HCT116 (cell line): Measurements from ENCODE around the gene APBB1IP. TPM values are rescaled to one million over a fixed set of nuclear protein-coding genes. Genes with fewer than 3 reads are reported as not detected.

ENCODE experiments used
- ATAC-seq: fragments of 200-7000 bp; cut with Tn5 transposase; 2 replicates; pipeline ENCODE4 v1.9.1; 2020; ENCODE audit warnings: mild to moderate bottlenecking, moderate library complexity
- BruUV-seq: library from RNA; stranded (reverse); fragments of 400-500 nt; replicated peaks from 2 replicates; lab custom pipeline; 2021; lab: Mats Ljungman, UMichigan
- CTCF ChIA-PET: fragments of 300-600 bp; sonication (Branson Sonifier 250); formaldehyde crosslinking; loops from one replicate; lab custom pipeline; 2021; ENCODE audit warnings: antibody characterized with exemption; lab: Charles Lee
- POLR2A ChIA-PET: fragments of 300-600, 350-600 bp; sonication (Branson Sonifier 250); formaldehyde crosslinking; loops from one replicate; lab custom pipeline; 2021; ENCODE audit warnings: antibody characterized with exemption; lab: Charles Lee
- RAD21 ChIA-PET, 2 experiments: fragments of 300-600 bp; sonication (Branson Sonifier 250); formaldehyde crosslinking; loops; one replicate each; lab custom pipeline; 2023; ENCODE audit warnings: low total read pairs in 2 of 2; ENCODE audit not compliant: uncharacterized antibody in 2 of 2, unreplicated experiment in 2 of 2, low non-redundant PET in 1 of 2; lab: Charles Lee
- DNase-seq: peaks from one replicate; pipeline ENCODE4 v3.0.0-alpha.2; 2010; ENCODE audit warnings: low read depth, low spot score
- H2AFZ ChIP-seq: fragments of 200-600 bp; shearing (Covaris generic), sonication (generic); 2 replicates; pipeline ENCODE4 v1.6.1; 2017; ENCODE audit warnings: low read depth, mixed run types, mixed read lengths, antibody characterized with exemption, low read length; ENCODE audit not compliant: poor library complexity, severe bottlenecking
- H3K27ac ChIP-seq: 2 replicates; pipeline ENCODE4 v1.5.1; 2012; ENCODE audit warnings: low read depth, low read length
- H3K27me3 ChIP-seq: fragments of 200-600 bp; sonication (generic); 2 replicates; pipeline ENCODE4 v1.6.1; 2016; ENCODE audit warnings: mixed run types, low read length, mixed read lengths; ENCODE audit not compliant: insufficient read depth
- H3K36me3 ChIP-seq, 2 experiments: fragments of 200-500 bp in 1 of 2; fragments of 200-600 bp in 1 of 2; sonication (Bioruptor generic) in 1 of 2; sonication (generic) in 1 of 2; 2 replicates each; pipeline versions ENCODE4 v1.5.1 to v1.6.1; 2014 to 2016; ENCODE audit warnings: low read length in 2 of 2, inconsistent platforms in 1 of 2, mixed read lengths in 1 of 2, mixed run types in 1 of 2; ENCODE audit not compliant: insufficient read depth in 2 of 2, control insufficient read depth in 1 of 2
- H3K4me1 ChIP-seq, 2 experiments: fragments of 200-600 bp in 1 of 2; sonication (generic) in 1 of 2; 2 replicates each; pipeline versions ENCODE4 v1.5.1 to v1.6.1; 2012 to 2017; ENCODE audit warnings: low read length in 2 of 2, inconsistent platforms in 1 of 2, mild to moderate bottlenecking in 1 of 2, mixed read lengths in 1 of 2, mixed run types in 1 of 2, moderate library complexity in 1 of 2; ENCODE audit not compliant: insufficient read depth in 2 of 2, control insufficient read depth in 1 of 2
- H3K4me2 ChIP-seq: fragments of 200-600 bp; sonication (generic); 2 replicates; pipeline ENCODE4 v1.6.1; 2017; ENCODE audit warnings: mixed run types, low read length, mixed read lengths
- H3K4me3 ChIP-seq, 2 experiments: fragments of 200-600 bp in 1 of 2; sonication (generic) in 1 of 2; replicated peaks in 1 of 2; 2 replicates each; pipeline ENCODE4 v1.5.1; 2011 to 2016; ENCODE audit warnings: low read length in 2 of 2, control low read depth in 1 of 2, low read depth in 1 of 2, mild to moderate bottlenecking in 1 of 2, mixed read lengths in 1 of 2, mixed run types in 1 of 2
- H3K79me2 ChIP-seq: fragments of 200-600 bp; sonication (generic); 2 replicates; pipeline ENCODE4 v1.6.1; 2017; ENCODE audit warnings: mild to moderate bottlenecking, mixed run types, low read length, moderate library complexity, mixed read lengths; ENCODE audit not compliant: insufficient read depth
- H3K9ac ChIP-seq: fragments of 200-600 bp; sonication (generic); 2 replicates; pipeline ENCODE4 v1.6.1; 2016; ENCODE audit warnings: low read length, mixed read lengths
- H3K9me2 ChIP-seq: fragments of 200-600 bp; sonication (generic), shearing (Covaris generic); 2 replicates; pipeline ENCODE4 v1.6.1; 2017; ENCODE audit warnings: mixed run types, mild to moderate bottlenecking, moderate library complexity; ENCODE audit not compliant: insufficient read depth
- H3K9me3 ChIP-seq, 2 experiments: fragments of 200-500 bp in 1 of 2; fragments of 200-600 bp in 1 of 2; sonication (Bioruptor generic) in 1 of 2; sonication (generic) in 1 of 2; 2 replicates each; pipeline ENCODE4 v1.6.1; 2014 to 2017; ENCODE audit warnings: low read length in 2 of 2, mixed read lengths in 2 of 2, inconsistent platforms in 1 of 2, low read depth in 1 of 2, mild to moderate bottlenecking in 1 of 2, mixed run types in 1 of 2, moderate library complexity in 1 of 2; ENCODE audit not compliant: control insufficient read depth in 1 of 2, insufficient read depth in 1 of 2
- H4K20me1 ChIP-seq: fragments of 200-600 bp; sonication (generic), shearing (Covaris generic); 2 replicates; pipeline ENCODE4 v1.6.1; 2017; ENCODE audit warnings: mixed run types, mild to moderate bottlenecking, moderate library complexity; ENCODE audit not compliant: insufficient read depth
- ATF3 ChIP-seq: IDR thresholded peaks from 2 replicates; pipeline ENCODE4 v1.6.1; 2012
- CBX3 ChIP-seq: IDR thresholded peaks from 2 replicates; pipeline ENCODE4 v1.6.1; 2012; ENCODE audit warnings: low read depth
- CEBPB ChIP-seq: IDR thresholded peaks from 2 replicates; pipeline ENCODE4 v1.6.1; 2012; ENCODE audit warnings: low read depth
- EGR1 ChIP-seq: IDR thresholded peaks from 2 replicates; pipeline ENCODE4 v1.6.1; 2012; ENCODE audit warnings: low read depth
- FOSL1 ChIP-seq: IDR thresholded peaks from 2 replicates; pipeline ENCODE4 v1.6.1; 2012; ENCODE audit warnings: low read depth
- JUND ChIP-seq: IDR thresholded peaks from 2 replicates; pipeline ENCODE4 v1.6.1; 2012
- POLR2A ChIP-seq: IDR thresholded peaks from 2 replicates; pipeline ENCODE4 v1.7.0; 2011; ENCODE audit warnings: borderline replicate concordance; ENCODE audit not compliant: insufficient read depth, insufficient read length; ENCODE audit errors: extremely low read depth
- POLR2AphosphoS5 ChIP-seq: IDR thresholded peaks from 2 replicates; pipeline ENCODE4 v1.6.1; 2011; ENCODE audit warnings: mild to moderate bottlenecking, low read depth, low read length, moderate library complexity
- SIN3A ChIP-seq: IDR thresholded peaks from 2 replicates; pipeline ENCODE4 v1.6.1; 2012; ENCODE audit warnings: low read depth
- SP1 ChIP-seq: IDR thresholded peaks from 2 replicates; pipeline ENCODE4 v1.6.1; 2012; ENCODE audit warnings: low read depth
- TCF7L2 ChIP-seq: IDR thresholded peaks from 2 replicates; pipeline ENCODE4 v1.7.0; 2011; ENCODE audit warnings: borderline replicate concordance, inconsistent platforms; ENCODE audit not compliant: insufficient read depth, insufficient read length; ENCODE audit errors: extremely low read depth
- YY1 ChIP-seq: IDR thresholded peaks from 2 replicates; pipeline ENCODE4 v1.6.1; 2011; ENCODE audit warnings: low read length, low read depth, moderate library complexity, mild to moderate bottlenecking; ENCODE audit not compliant: insufficient replicate concordance; ENCODE audit errors: extremely low read depth
- ZFX ChIP-seq: fragments of 450-650 bp; IDR thresholded peaks from 2 replicates; pipeline ENCODE4 v1.6.1; 2017
- ZNF274 ChIP-seq: fragments of 200-500 bp; sonication (Bioruptor generic); IDR thresholded peaks from 2 replicates; pipeline ENCODE4 v1.6.1; 2014; ENCODE audit warnings: mild to moderate bottlenecking, low read depth, low read length, inconsistent platforms
- intact Hi-C: fragments of 100-400 bp; cut with micrococcal nuclease; formaldehyde crosslinking; loops from 2 replicates; pipeline ENCODE4 v1.10.0; 2022
- total RNA-seq: library from RNA; stranded (reverse); gene quantifications from one replicate; pipeline ENCODE4 v1.2.1, GENCODE V29; 2021; ENCODE audit not compliant: unreplicated experiment
- TF ChIP-seq, protein P1 (sequence below): IDR thresholded peaks from 2 replicates; pipeline ENCODE4 v1.6.1; 2012; ENCODE audit warnings: low read depth
- TF ChIP-seq, protein P2 (sequence below): IDR thresholded peaks from 2 replicates; pipeline ENCODE4 v1.6.1; 2011; ENCODE audit warnings: mild to moderate bottlenecking, low read length, moderate library complexity; ENCODE audit not compliant: insufficient replicate concordance; ENCODE audit errors: extremely low read depth

Gene APBB1IP
- total RNA-seq, 1 experiment from 2014 or later: 0.27 TPM

GRCh38 chr10:26519803-26520202 is 81.7 kb downstream of the APBB1IP start:
- RAD21 ChIA-PET: no interaction called here
- Histone ChIP-seq H3K4me3 (no peak overlapping the region), H3K9ac (no peak overlapping the region), H3K9me3 (no peaks in the 10 kb centered on the region), H3K4me1 (no peaks in the 10 kb centered on the region), H3K36me3 (no peaks in the 10 kb centered on the region), H3K79me2 (no peaks in the 10 kb centered on the region), H3K9me2 (no peaks in the 10 kb centered on the region), H3K27me3 (no peaks in the 10 kb centered on the region), H3K27ac (no peak overlapping the region), H2AFZ (no peak overlapping the region), H4K20me1 (no peaks in the 10 kb centered on the region), H3K4me2 (no peak overlapping the region)
- TF ChIP-seq YY1: no peak
- TF ChIP-seq, protein P1, sequence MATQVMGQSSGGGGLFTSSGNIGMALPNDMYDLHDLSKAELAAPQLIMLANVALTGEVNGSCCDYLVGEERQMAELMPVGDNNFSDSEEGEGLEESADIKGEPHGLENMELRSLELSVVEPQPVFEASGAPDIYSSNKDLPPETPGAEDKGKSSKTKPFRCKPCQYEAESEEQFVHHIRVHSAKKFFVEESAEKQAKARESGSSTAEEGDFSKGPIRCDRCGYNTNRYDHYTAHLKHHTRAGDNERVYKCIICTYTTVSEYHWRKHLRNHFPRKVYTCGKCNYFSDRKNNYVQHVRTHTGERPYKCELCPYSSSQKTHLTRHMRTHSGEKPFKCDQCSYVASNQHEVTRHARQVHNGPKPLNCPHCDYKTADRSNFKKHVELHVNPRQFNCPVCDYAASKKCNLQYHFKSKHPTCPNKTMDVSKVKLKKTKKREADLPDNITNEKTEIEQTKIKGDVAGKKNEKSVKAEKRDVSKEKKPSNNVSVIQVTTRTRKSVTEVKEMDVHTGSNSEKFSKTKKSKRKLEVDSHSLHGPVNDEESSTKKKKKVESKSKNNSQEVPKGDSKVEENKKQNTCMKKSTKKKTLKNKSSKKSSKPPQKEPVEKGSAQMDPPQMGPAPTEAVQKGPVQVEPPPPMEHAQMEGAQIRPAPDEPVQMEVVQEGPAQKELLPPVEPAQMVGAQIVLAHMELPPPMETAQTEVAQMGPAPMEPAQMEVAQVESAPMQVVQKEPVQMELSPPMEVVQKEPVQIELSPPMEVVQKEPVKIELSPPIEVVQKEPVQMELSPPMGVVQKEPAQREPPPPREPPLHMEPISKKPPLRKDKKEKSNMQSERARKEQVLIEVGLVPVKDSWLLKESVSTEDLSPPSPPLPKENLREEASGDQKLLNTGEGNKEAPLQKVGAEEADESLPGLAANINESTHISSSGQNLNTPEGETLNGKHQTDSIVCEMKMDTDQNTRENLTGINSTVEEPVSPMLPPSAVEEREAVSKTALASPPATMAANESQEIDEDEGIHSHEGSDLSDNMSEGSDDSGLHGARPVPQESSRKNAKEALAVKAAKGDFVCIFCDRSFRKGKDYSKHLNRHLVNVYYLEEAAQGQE: no peak
- no TSS peak for BruUV-seq
- POLR2A ChIA-PET: no interaction called here
- no peak for DNase-seq
- intact Hi-C loops: no loop called here
- CTCF ChIA-PET: no interaction called here
- no peak for ATAC-seq

- Histone ChIP-seq H4K20me1 (no peaks in the 10 kb centered on the region), H3K9me2 (no peaks in the 10 kb centered on the region), H3K9ac (no peak overlapping the region), H3K36me3 (no peaks in the 10 kb centered on the region), H3K4me1 (no peaks in the 10 kb centered on the region), H3K27ac (no peak overlapping the region), H3K4me3 (no peak overlapping the region), H3K9me3 (no peaks in the 10 kb centered on the region), H2AFZ (no peak overlapping the region), H3K4me2 (no peak overlapping the region), H3K79me2 (no peaks in the 10 kb centered on the region), H3K27me3 (no peaks in the 10 kb centered on the region)
- BruUV-seq: no TSS peak
- ChIA-PET CTCF (no interaction called here), RAD21 (no interaction called here), POLR2A (no interaction called here)
- ATAC-seq: no peak
- TF ChIP-seq FOSL1: no peak
- no peak for TF ChIP-seq ATF3
- TF ChIP-seq POLR2A: no peak
- TF ChIP-seq ZNF274: no peak
- no peak for TF ChIP-seq EGR1
- no peak for TF ChIP-seq SIN3A
- no peak for TF ChIP-seq TCF7L2
- TF ChIP-seq ZFX: no peak
- no peak for TF ChIP-seq CEBPB
- TF ChIP-seq POLR2AphosphoS5: no peak
- TF ChIP-seq JUND: no peak
- TF ChIP-seq, protein P2, sequence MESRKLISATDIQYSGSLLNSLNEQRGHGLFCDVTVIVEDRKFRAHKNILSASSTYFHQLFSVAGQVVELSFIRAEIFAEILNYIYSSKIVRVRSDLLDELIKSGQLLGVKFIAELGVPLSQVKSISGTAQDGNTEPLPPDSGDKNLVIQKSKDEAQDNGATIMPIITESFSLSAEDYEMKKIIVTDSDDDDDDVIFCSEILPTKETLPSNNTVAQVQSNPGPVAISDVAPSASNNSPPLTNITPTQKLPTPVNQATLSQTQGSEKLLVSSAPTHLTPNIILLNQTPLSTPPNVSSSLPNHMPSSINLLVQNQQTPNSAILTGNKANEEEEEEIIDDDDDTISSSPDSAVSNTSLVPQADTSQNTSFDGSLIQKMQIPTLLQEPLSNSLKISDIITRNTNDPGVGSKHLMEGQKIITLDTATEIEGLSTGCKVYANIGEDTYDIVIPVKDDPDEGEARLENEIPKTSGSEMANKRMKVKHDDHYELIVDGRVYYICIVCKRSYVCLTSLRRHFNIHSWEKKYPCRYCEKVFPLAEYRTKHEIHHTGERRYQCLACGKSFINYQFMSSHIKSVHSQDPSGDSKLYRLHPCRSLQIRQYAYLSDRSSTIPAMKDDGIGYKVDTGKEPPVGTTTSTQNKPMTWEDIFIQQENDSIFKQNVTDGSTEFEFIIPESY: no peak
- TF ChIP-seq CBX3: no peak
- no peak for TF ChIP-seq SP1
- no peak for DNase-seq
- intact Hi-C loops: no loop called here
Measured at GRCh38 chr10:26520575-26520974, 82.4 kb downstream of the APBB1IP start.
